ENCODE measurements around the gene SEC11A. TPM values are rescaled to one million over a fixed set of nuclear protein-coding genes. Genes with fewer than 3 reads are reported as not detected.
"Not testable (repeated sequence)": the region's sequence is repeated elsewhere in the genome, so short reads cannot be mapped to it uniquely, and the experiment has no call there.

SEC11A gene
- polyA plus RNA-seq, 3 donors = 111 to 166 (median 154) TPM

DNA sequence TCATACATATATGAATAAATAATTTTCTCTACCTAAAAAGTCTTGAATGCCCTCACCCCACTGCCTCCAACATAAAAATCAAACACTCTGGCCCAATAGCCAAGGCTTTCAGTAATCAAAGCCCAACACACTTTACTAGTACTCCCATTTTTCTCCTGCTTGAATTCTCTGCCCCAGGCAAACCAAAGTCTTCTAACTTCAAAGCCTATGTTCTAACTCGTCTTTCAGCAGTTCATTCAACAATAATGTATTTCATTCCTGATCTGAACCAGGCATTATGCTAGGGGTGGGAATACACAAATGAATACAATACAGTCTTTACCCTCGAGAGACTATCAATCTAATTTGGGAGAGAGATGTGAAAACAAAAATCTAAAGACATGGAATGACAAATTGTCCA is 21.1 kb upstream of the SEC11A start:
- intact Hi-C loops (cut with micrococcal nuclease) = no loop called here
- H3K27ac Mint-ChIP-seq = peak overlapping the region in 5 of 7 donors; percentile 2 to 97 (median 70)
- WGBS (ENCODE audit: insufficient coverage) = no CpG with 5 or more reads among the region's 2 CpGs
- H3K79me2 ChIP-seq (ENCODE audit: insufficient read depth, low read length) = no peaks in the 10 kb centered on the region
- H3K27me3 ChIP-seq (ENCODE audit: control insufficient read depth in 2 of 2, insufficient read depth in 2 of 2, low read length in 2 of 2) = no peaks in the 10 kb centered on the region
- H3K27ac ChIP-seq (ENCODE audit: low read depth in 1 of 2, low read length in 2 of 2) = peak overlapping the region in 1 of 2 donors; percentile 49
- no peak overlapping the region for H2AFZ ChIP-seq (ENCODE audit: insufficient read depth, low read depth, low read length, poor library complexity, severe bottlenecking)
- H3K9me3 ChIP-seq (replicated peaks in 1 of 2; ENCODE audit: control insufficient read depth in 1 of 2, insufficient read depth in 1 of 2, low read length in 2 of 2) = no peaks in the 10 kb centered on the region
- H4K20me1 ChIP-seq (ENCODE audit: insufficient read depth, low read length) = no peaks in the 10 kb centered on the region
- peaks cover 51 to 60% of the 10 kb centered on the region in 2 donors for H3K4me1 ChIP-seq (ENCODE audit: control insufficient read depth in 1 of 2, insufficient read depth in 2 of 2, low read length in 2 of 2)
- H3K27me3 Mint-ChIP-seq (ENCODE audit: low read depth in 3 of 3) = peaks cover 0 to 2% (median 0%) of the 10 kb centered on the region in 3 donors
- no peak overlapping the region for H3K9ac ChIP-seq (ENCODE audit: insufficient read depth, low read length, poor library complexity, severe bottlenecking)
- no peak overlapping the region for H3K4me3 Mint-ChIP-seq
- H3K9me3 Mint-ChIP-seq = no peaks in the 10 kb centered on the region
- H3K4me1 Mint-ChIP-seq = peaks cover 56% of the 10 kb centered on the region
- no peak overlapping the region for H3K4me2 ChIP-seq (replicated peaks; ENCODE audit: extremely low read depth, low read length, poor library complexity, severe bottlenecking)
- H3K36me3 Mint-ChIP-seq = peaks cover 0 to 4% of the 10 kb centered on the region in 2 donors
- DNase-seq = no peak
- TF ChIP-seq, protein P1, sequence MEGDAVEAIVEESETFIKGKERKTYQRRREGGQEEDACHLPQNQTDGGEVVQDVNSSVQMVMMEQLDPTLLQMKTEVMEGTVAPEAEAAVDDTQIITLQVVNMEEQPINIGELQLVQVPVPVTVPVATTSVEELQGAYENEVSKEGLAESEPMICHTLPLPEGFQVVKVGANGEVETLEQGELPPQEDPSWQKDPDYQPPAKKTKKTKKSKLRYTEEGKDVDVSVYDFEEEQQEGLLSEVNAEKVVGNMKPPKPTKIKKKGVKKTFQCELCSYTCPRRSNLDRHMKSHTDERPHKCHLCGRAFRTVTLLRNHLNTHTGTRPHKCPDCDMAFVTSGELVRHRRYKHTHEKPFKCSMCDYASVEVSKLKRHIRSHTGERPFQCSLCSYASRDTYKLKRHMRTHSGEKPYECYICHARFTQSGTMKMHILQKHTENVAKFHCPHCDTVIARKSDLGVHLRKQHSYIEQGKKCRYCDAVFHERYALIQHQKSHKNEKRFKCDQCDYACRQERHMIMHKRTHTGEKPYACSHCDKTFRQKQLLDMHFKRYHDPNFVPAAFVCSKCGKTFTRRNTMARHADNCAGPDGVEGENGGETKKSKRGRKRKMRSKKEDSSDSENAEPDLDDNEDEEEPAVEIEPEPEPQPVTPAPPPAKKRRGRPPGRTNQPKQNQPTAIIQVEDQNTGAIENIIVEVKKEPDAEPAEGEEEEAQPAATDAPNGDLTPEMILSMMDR (IDR thresholded peaks at IDR 0.05) = no peak
- no peaks in the 10 kb centered on the region for H3K36me3 ChIP-seq (replicated peaks in 1 of 2; ENCODE audit: control insufficient read depth in 1 of 2, insufficient read depth in 2 of 2, low read length in 2 of 2)
- no peak overlapping the region for H3K4me3 ChIP-seq (replicated peaks in 1 of 3; ENCODE audit: low read depth in 2 of 3, low read length in 3 of 3)

DNA sequence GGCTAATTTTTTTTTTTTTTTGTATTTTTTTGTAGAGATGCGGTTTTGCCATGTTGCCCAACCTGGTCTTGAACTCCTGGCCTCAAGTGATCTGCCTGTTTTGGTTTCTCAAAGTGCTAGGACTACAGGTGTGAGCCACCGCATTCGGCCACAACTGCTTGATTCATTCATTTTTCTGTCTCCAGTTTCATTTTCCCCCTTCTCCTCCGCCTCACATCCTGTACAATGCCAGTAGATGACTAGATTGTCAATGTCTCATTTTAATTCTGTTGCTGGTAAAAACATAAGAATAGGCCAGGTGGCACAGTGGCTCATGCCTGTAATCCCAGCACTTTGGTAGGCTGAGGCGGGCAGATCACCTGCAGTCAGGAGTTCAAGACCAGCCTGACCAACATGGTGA is 20.4 kb upstream of the SEC11A start:
- DNase-seq = no peak
- no peaks in the 10 kb centered on the region for H3K79me2 ChIP-seq (ENCODE audit: insufficient read depth, low read length)
- no peak overlapping the region for H3K4me3 ChIP-seq (replicated peaks in 1 of 3; ENCODE audit: low read depth in 2 of 3, low read length in 3 of 3)
- Mint-ChIP-seq H3K9me3 (peaks cover 0 to 3% (median 2%) of the 10 kb centered on the region in 7 donors), H3K27me3 (ENCODE audit: low read depth in 3 of 3) (peaks cover 0 to 2% (median 0%) of the 10 kb centered on the region in 3 donors), H3K4me3 (no peak overlapping the region), H3K4me1 (peaks cover 60% of the 10 kb centered on the region), H3K36me3 (peaks cover 0 to 4% of the 10 kb centered on the region in 2 donors), H3K27ac (peak overlapping the region; percentile 82 to 99 (median 98))
- peak overlapping the region; percentile 22 for H3K4me2 ChIP-seq (replicated peaks; ENCODE audit: extremely low read depth, low read length, poor library complexity, severe bottlenecking)
- no peaks in the 10 kb centered on the region for H3K9me3 ChIP-seq (replicated peaks in 1 of 2; ENCODE audit: control insufficient read depth in 1 of 2, insufficient read depth in 1 of 2, low read length in 2 of 2)
- 67% methylated on average over 1 of the region's 5 CpGs for WGBS (ENCODE audit: insufficient coverage)
- H4K20me1 ChIP-seq (ENCODE audit: insufficient read depth, low read length) = no peaks in the 10 kb centered on the region
- H3K9ac ChIP-seq (ENCODE audit: insufficient read depth, low read length, poor library complexity, severe bottlenecking) = no peak overlapping the region
- TF ChIP-seq, protein P1 (IDR thresholded peaks at IDR 0.05) = no peak
- H3K36me3 ChIP-seq (replicated peaks in 1 of 2; ENCODE audit: control insufficient read depth in 1 of 2, insufficient read depth in 2 of 2, low read length in 2 of 2) = no peaks in the 10 kb centered on the region
- intact Hi-C loops (cut with micrococcal nuclease) = no loop called here
- H3K27ac ChIP-seq (ENCODE audit: low read depth in 1 of 2, low read length in 2 of 2) = peak overlapping the region; percentile 85 to 99
- no peak overlapping the region for H2AFZ ChIP-seq (ENCODE audit: insufficient read depth, low read depth, low read length, poor library complexity, severe bottlenecking)
- peaks cover 52 to 67% of the 10 kb centered on the region in 2 donors for H3K4me1 ChIP-seq (ENCODE audit: control insufficient read depth in 1 of 2, insufficient read depth in 2 of 2, low read length in 2 of 2)
- no peaks in the 10 kb centered on the region for H3K27me3 ChIP-seq (ENCODE audit: control insufficient read depth in 2 of 2, insufficient read depth in 2 of 2, low read length in 2 of 2)

DNA sequence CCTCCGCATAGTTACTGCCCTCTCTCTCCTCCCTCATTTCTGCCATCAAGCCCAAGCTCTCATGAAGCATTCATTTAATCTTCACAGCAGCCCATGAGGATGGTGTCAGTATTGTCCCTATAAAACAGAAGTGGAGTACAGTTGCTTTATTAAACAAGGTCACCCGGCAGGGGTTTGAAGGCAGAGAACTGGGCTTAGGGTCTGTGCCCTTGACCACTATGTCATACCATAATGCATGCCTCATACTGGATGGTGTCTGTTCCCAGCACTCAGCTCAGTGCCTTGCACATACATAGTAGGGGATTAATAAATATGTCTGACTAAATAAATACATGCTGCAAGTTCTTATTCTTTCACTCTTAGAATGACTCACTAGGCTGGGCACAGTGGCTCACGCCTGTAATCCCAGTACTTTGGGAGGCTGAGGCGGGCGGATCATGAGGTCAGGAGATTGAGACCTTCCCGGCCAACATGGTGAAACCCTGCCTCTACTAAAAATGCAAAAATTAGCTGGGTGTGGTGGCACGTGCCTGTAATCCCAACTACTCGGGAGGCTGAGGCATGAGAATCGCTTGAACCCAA is 19.6 kb upstream of the SEC11A start:
- 50% methylated on average over 1 of the region's 9 CpGs for WGBS (ENCODE audit: insufficient coverage)
- not testable (repeated sequence) for H4K20me1 ChIP-seq (ENCODE audit: insufficient read depth, low read length); H3K36me3 Mint-ChIP-seq; H3K79me2 ChIP-seq (ENCODE audit: insufficient read depth, low read length); H3K36me3 ChIP-seq (replicated peaks in 1 of 2; ENCODE audit: control insufficient read depth in 1 of 2, insufficient read depth in 2 of 2, low read length in 2 of 2); H3K27me3 Mint-ChIP-seq (ENCODE audit: low read depth in 3 of 3); H3K9me3 ChIP-seq (replicated peaks in 1 of 2; ENCODE audit: control insufficient read depth in 1 of 2, insufficient read depth in 1 of 2, low read length in 2 of 2); H3K9me3 Mint-ChIP-seq; H3K27me3 ChIP-seq (ENCODE audit: control insufficient read depth in 2 of 2, insufficient read depth in 2 of 2, low read length in 2 of 2)
- Histone ChIP-seq H3K4me1 (ENCODE audit: control insufficient read depth in 1 of 2, insufficient read depth in 2 of 2, low read length in 2 of 2) (peaks cover 58 to 72% of the 10 kb centered on the region in 2 donors), H3K9ac (ENCODE audit: insufficient read depth, low read length, poor library complexity, severe bottlenecking) (peak overlapping the region; percentile 68), H2AFZ (ENCODE audit: insufficient read depth, low read depth, low read length, poor library complexity, severe bottlenecking) (peak overlapping the region; percentile 68), H3K4me3 (replicated peaks in 1 of 3; ENCODE audit: low read depth in 2 of 3, low read length in 3 of 3) (peak overlapping the region; percentile 20 to 71 (median 32)), H3K27ac (ENCODE audit: low read depth in 1 of 2, low read length in 2 of 2) (peak overlapping the region; percentile 85 to 99), H3K4me2 (replicated peaks; ENCODE audit: extremely low read depth, low read length, poor library complexity, severe bottlenecking) (peak overlapping the region; percentile 85)
- Mint-ChIP-seq H3K4me3 (peak overlapping the region; percentile 79 to 93), H3K4me1 (peaks cover 61% of the 10 kb centered on the region), H3K27ac (peak overlapping the region; percentile 97 to 99 (median 98))
- DNase-seq = peak; percentile 67 to 80 (median 74)
- intact Hi-C loops (cut with micrococcal nuclease) = loop anchor here in 1 of 2 donors (1.0 to 2.0 kb wide), 2 partner anchors 12 to 19 kb away; partner anchors contain the start of gene SEC11A

Data from CD14-positive monocyte (primary cell).